C4-2B (cell line): ENCODE results near the gene LTBP4.

Experiments used
- CTCF ChIP-seq: fragments of 450-650 bp; conservative IDR thresholded peaks from 2 replicates; pipeline ENCODE4 v1.5.1; 2017; ENCODE audit warnings: mild to moderate bottlenecking
- ZFX ChIP-seq: fragments of 450-650 bp; IDR thresholded peaks from 2 replicates; pipeline ENCODE4 v1.6.1; 2017

GRCh38 chr19:40586611-40587010 is 14.6 kb upstream of the LTBP4 start:
- TF ChIP-seq CTCF: no peak
- TF ChIP-seq ZFX: no peak
